ENCODE measurements around the gene SLC25A21.

DNA sequence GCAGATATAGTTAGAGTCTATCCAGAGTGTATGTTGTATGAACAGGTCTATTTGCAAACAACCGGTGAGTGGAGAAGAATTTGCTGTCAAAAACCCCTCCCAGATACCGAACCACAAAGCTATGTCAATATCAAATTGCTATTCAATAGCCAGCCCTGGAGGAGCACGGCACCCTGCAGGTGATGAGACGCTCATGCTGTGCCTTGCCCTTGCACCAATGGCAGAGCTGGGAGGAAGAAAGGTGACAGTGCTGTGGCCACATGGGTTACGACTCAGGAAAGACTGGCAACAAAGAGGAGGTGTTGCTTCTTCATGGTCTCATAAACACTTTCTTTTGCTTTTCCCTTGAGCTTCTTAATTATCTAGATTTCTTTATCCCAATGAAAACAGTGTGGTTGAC lies 455.0 kb downstream of the SLC25A21 start:
- TF ChIP-seq, protein P1, sequence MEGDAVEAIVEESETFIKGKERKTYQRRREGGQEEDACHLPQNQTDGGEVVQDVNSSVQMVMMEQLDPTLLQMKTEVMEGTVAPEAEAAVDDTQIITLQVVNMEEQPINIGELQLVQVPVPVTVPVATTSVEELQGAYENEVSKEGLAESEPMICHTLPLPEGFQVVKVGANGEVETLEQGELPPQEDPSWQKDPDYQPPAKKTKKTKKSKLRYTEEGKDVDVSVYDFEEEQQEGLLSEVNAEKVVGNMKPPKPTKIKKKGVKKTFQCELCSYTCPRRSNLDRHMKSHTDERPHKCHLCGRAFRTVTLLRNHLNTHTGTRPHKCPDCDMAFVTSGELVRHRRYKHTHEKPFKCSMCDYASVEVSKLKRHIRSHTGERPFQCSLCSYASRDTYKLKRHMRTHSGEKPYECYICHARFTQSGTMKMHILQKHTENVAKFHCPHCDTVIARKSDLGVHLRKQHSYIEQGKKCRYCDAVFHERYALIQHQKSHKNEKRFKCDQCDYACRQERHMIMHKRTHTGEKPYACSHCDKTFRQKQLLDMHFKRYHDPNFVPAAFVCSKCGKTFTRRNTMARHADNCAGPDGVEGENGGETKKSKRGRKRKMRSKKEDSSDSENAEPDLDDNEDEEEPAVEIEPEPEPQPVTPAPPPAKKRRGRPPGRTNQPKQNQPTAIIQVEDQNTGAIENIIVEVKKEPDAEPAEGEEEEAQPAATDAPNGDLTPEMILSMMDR (IDR thresholded peaks at IDR 0.05): no peak
- no peak for TF ChIP-seq POLR2AphosphoS5 (IDR thresholded peaks at IDR 0.05)
